Fibroblast of villous mesenchyme (primary cell): Measurements from ENCODE around the gene CCNA1. TPM values are rescaled to one million over a fixed set of nuclear protein-coding genes. Genes with fewer than 3 reads are reported as not detected.

ENCODE experiments used
- DNase-seq: peaks from one replicate; pipeline ENCODE4 v3.0.0-alpha.2; 2010; ENCODE audit warnings: low read depth
- H3K4me3 ChIP-seq: 2 replicates; pipeline ENCODE4 v1.5.1; 2011; ENCODE audit warnings: low read depth, mild to moderate bottlenecking, low read length
- CTCF ChIP-seq: IDR thresholded peaks from 2 replicates; pipeline ENCODE4 v1.5.1; 2012; ENCODE audit warnings: low read depth, mild to moderate bottlenecking, low read length; ENCODE audit not compliant: insufficient read depth
- total RNA-seq: library from RNA; depleted of rRNA; stranded (reverse); fragments of >200 nt; gene quantifications from 2 replicates; pipeline ENCODE4 v1.2.3, GENCODE V29; 2012

The CCNA1 gene
- total RNA-seq, 1 donor = 0.43 TPM

DNA sequence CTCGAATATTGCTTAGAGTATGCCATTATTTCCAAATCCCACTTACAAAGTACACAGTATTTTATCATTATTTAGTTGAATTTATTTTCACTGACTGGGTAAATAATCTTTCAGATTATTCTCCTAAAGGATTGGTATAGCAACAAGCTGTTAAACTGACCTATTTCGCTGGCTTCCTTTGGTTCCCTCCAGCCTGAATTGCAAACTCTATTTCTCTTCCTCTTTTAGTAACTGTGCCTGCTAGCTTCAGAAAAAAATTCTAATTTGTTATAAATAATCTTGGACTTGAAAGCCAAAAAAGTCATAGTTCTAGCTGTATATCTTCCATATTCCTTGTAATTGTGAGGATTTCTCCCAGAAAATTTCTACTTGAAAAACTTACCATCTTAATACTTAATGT lies 15.0 kb upstream of the CCNA1 start:
- no peak for DNase-seq
- no peak overlapping the region for H3K4me3 ChIP-seq
- no peak for TF ChIP-seq CTCF

GRCh38 chr13:36418022-36418805 lies 14.1 kb upstream of the CCNA1 start:
- peak overlapping the region; percentile 25 for H3K4me3 ChIP-seq
- peak; percentile 89 for DNase-seq
- TF ChIP-seq CTCF = no peak

DNA sequence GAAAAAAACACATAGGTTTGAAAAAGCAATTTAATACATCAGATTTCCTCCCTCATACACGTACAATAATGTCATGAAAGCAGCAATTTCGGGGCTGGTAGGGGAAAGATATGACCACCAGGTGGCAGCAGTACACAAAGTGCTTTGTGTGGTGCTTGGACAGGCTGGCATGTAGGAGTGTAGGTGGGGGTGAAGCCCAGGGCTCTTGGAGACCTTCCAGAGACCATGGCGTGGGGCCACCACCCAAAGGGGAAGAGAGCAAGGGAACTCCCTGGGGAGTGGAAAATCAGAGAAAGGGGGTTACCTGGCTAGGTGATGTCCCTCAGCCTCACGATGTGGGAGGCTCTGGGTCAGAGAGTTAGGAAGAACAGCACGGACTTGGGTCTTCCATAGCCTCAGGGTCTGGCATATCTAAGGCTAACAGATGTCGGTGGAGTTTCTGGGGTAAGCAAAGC lies 11.8 kb upstream of the CCNA1 start:
- peak; percentile 68 for DNase-seq
- no peak overlapping the region for H3K4me3 ChIP-seq
- peak; percentile 93 for TF ChIP-seq CTCF

- no peak for DNase-seq
- H3K4me3 ChIP-seq = no peak overlapping the region
- TF ChIP-seq CTCF = no peak
These were observed 10.8 kb upstream of the CCNA1 start for GRCh38 chr13:36421447-36421846.

- TF ChIP-seq CTCF = no peak
- H3K4me3 ChIP-seq = no peak overlapping the region
- DNase-seq = peak; percentile 25
These were observed 4.2 kb upstream of the CCNA1 start for GRCh38 chr13:36428086-36428485.

GRCh38 chr13:36430247-36431203 lies 1.8 kb upstream of the CCNA1 start:
- no peak for TF ChIP-seq CTCF
- H3K4me3 ChIP-seq = no peak overlapping the region
- no peak for DNase-seq
